H1 (cell line): Measurements from ENCODE around the gene HOMER1. TPM values are rescaled to one million over a fixed set of nuclear protein-coding genes. Genes with fewer than 3 reads are reported as not detected.

Source experiments
- E2F6 ChIP-seq: IDR thresholded peaks from 2 replicates; pipeline ENCODE4 v1.6.1; 2012; ENCODE audit warnings: inconsistent platforms
- EP300 ChIP-seq, 2 experiments: IDR thresholded peaks; 1 replicate in 1 of 2; 2 replicates in 1 of 2; pipeline ENCODE4 v1.6.1; 2011 to 2012; ENCODE audit warnings: low read depth in 2 of 2, low read length in 2 of 2, mild to moderate bottlenecking in 2 of 2, borderline replicate concordance in 1 of 2, inconsistent platforms in 1 of 2, moderate library complexity in 1 of 2
- JUND ChIP-seq: IDR thresholded peaks from 2 replicates; pipeline ENCODE4 v1.6.1; 2011; ENCODE audit warnings: mild to moderate bottlenecking, improper control_type of control experiment, low read length
- PHF8 ChIP-seq: fragments of 200-600 bp; sonication (generic); conservative IDR thresholded peaks from 2 replicates; pipeline ENCODE4 v1.7.1; 2012; ENCODE audit warnings: low read depth, mild to moderate bottlenecking, inconsistent platforms, low read length, moderate library complexity
- POLR2AphosphoS5 ChIP-seq: IDR thresholded peaks from 2 replicates; pipeline ENCODE4 v1.6.1; 2011; ENCODE audit warnings: low read depth, low read length
- POU5F1 ChIP-seq: IDR thresholded peaks from 2 replicates; pipeline ENCODE4 v1.6.1; 2011; ENCODE audit warnings: low read depth, mild to moderate bottlenecking, low read length, moderate library complexity
- SP1 ChIP-seq: IDR thresholded peaks from 2 replicates; pipeline ENCODE4 v1.6.1; 2011; ENCODE audit warnings: low read depth, low read length
- YY1 ChIP-seq: IDR thresholded peaks from 2 replicates; pipeline ENCODE4 v1.6.1; 2011; ENCODE audit warnings: low read depth, mild to moderate bottlenecking, low read length
- polyA plus RNA-seq, 7 experiments: library from polyadenylated mRNA; depleted of rRNA in 3 of 7; stranded (reverse) in 5 of 7; unstranded in 2 of 7; fragments of >200 nt in 5 of 7; fragments of 200-250 nt in 2 of 7; gene quantifications; 1 replicate in 5 of 7; 2 replicates in 1 of 7; 4 replicates in 1 of 7; pipeline versions ENCODE4 v1.2.1 to v1.2.3, GENCODE V29; 2011 to 2013; ENCODE audit warnings: missing spikeins in 2 of 7, mixed read lengths in 2 of 7
- total RNA-seq: library from RNA; stranded (reverse); fragmentation: NEBNext Ultra II Directional; extraction: Animal tissue kit (Norgen Biotek cat#: 25700); gene quantifications from 2 replicates; pipeline ENCODE4 v1.2.1, GENCODE V29; 2021

The HOMER1 gene
- total and polyA plus RNA-seq, 2 of the 8 experiments (the other 6 are each of a cell fraction or from before 2014, with no cell fraction given), result 6.4 to 57.9 TPM

DNA sequence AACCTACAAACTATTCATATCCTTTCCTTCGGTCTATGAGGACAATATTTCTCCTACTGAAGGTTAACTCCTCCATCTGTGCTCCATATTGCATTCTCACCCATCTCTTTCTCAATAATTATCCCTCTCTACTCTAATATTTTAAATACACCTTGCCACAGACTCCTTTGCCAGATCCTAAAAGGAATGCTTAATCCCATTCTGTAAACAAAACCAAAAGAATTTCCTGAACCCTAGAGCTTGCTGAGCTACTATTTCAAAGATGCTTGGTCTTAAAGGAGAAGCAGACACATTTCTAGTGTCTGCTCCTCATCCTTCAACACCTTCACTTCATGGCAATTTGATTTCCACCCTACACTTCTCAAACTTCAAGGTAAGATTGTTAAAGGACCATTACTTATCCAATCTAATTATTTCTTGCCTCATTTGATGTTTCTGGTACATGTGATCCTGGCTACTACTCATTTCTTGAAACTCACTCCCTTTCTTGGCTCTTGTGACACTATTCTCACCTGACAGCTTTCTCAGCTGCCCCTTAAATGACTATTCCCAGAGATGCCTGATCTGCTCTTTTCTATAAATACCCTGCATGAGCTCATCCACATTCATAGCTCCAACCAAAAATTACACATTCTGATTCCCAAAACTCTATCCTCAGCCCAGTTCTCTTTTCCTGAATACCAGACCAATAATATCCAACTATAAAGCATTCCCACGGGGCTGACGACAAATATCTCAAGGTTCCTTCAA is 20.2 kb downstream of the HOMER1 start (continued):
- TF ChIP-seq POU5F1 (no peak), JUND (no peak), E2F6 (no peak), SP1 (no peak), YY1 (no peak), PHF8 (no peak), POLR2AphosphoS5 (no peak), EP300 (IDR thresholded peaks at IDR 0.05; ENCODE audit: borderline replicate concordance in 1 of 2, low read depth in 2 of 2, low read length in 2 of 2) (no peak)
- TF ChIP-seq, all 59 proteins: peak for 0
